ENCODE data around the gene MDFI.

GRCh38 chr6:41608443-41609151 lies 29.7 kb upstream of the MDFI start:
- TF ChIP-seq YY1 (IDR thresholded peaks at IDR 0.05; ENCODE audit: insufficient read depth, insufficient read length) (no peak), ZNF274 (IDR thresholded peaks at IDR 0.05; ENCODE audit: low read depth, low read length) (no peak), SUZ12 (IDR thresholded peaks at IDR 0.05; ENCODE audit: extremely low read depth, insufficient read depth, insufficient read length) (no peak)

All from NT2/D1 (cell line).